HepG2 (cell line): Measurements from ENCODE around the gene NOTCH2. TPM values are rescaled to one million over a fixed set of nuclear protein-coding genes. Genes with fewer than 3 reads are reported as not detected.

Experiments used
- ATAC-seq: fragments of 200-7000 bp; cut with Tn5 transposase; 3 replicates; pipeline ENCODE4 v1.9.1; 2020; ENCODE audit warnings: mild to moderate bottlenecking, moderate library complexity
- BruUV-seq: library from RNA; stranded (reverse); fragments of 400-500 nt; replicated peaks from 2 replicates; lab custom pipeline; 2021; lab: Mats Ljungman, UMichigan
- CTCF ChIA-PET: fragments of 300-600 bp; formaldehyde crosslinking; extraction: SDS; loops from one replicate; lab custom pipeline; 2021; ENCODE audit warnings: low total read pairs, inconsistent platforms, low intra/inter-chr PET ratio; lab: Yijun Ruan, JAX
- POLR2A ChIA-PET: fragments of 350-600 bp; sonication (Branson Sonifier 250); formaldehyde crosslinking; loops from one replicate; lab custom pipeline; 2020; ENCODE audit warnings: antibody characterized with exemption, inconsistent platforms; lab: Yijun Ruan, JAX
- DNase-seq: peaks from one replicate; pipeline ENCODE4 v3.0.0-alpha.2; 2015; ENCODE audit warnings: low spot score
- FAIRE-seq: peaks from 3 replicates; lab custom pipeline; 2011; peaks lifted over from hg19 to GRCh38; lab: Jason Lieb, UNC
- H2AFZ ChIP-seq: one replicate; pipeline ENCODE4 v1.6.1; 2011; ENCODE audit warnings: low read length, inconsistent platforms
- H3K27ac ChIP-seq: fragments of 300-600 bp; 3 replicates; pipeline ENCODE4 v1.8.0; 2011; ENCODE audit warnings: mixed run types, mild to moderate bottlenecking, mixed read lengths, low read length, inconsistent platforms; ENCODE audit not compliant: insufficient read depth; ENCODE audit errors: extremely low read length
- H3K27me3 ChIP-seq, 2 experiments: fragments of 200-600 bp in 1 of 2; 2 replicates in 1 of 2; 3 replicates in 1 of 2; pipeline versions ENCODE4 v1.6.0 to v1.8.0; 2011; ENCODE audit warnings: low read length in 2 of 2, mild to moderate bottlenecking in 2 of 2, moderate library complexity in 2 of 2, inconsistent platforms in 1 of 2; ENCODE audit not compliant: insufficient read depth in 2 of 2, control insufficient read depth in 1 of 2
- H3K36me3 ChIP-seq, 2 experiments: fragments of 200-600 bp in 1 of 2; replicated peaks in 1 of 2; 2 replicates in 1 of 2; 3 replicates in 1 of 2; pipeline versions ENCODE4 v1.5.1 to v1.8.0; 2011; ENCODE audit warnings: low read length in 2 of 2, inconsistent platforms in 1 of 2; ENCODE audit not compliant: insufficient read depth in 2 of 2, control insufficient read depth in 1 of 2
- H3K4me1 ChIP-seq: 2 replicates; pipeline ENCODE4 v1.5.1; 2012; ENCODE audit warnings: low read length, inconsistent platforms; ENCODE audit not compliant: insufficient read depth
- H3K4me2 ChIP-seq: 2 replicates; pipeline ENCODE4 v1.6.0; 2011; ENCODE audit warnings: low read depth, low read length, inconsistent platforms
- H3K4me3 ChIP-seq, 3 experiments: fragments of 200-600 bp in 1 of 3; sonication (generic), shearing (Covaris generic) in 1 of 3; replicated peaks in 1 of 3; 2 replicates each; pipeline ENCODE4 v1.5.1; 2011 to 2016; ENCODE audit warnings: low read length in 3 of 3, inconsistent platforms in 2 of 3, low read depth in 2 of 3, mild to moderate bottlenecking in 2 of 3, control low read depth in 1 of 3, mixed read lengths in 1 of 3; ENCODE audit not compliant: insufficient read depth in 1 of 3
- H3K79me2 ChIP-seq: one replicate; pipeline ENCODE4 v1.6.1; 2011; ENCODE audit warnings: low read length, inconsistent platforms; ENCODE audit not compliant: insufficient read depth
- H3K9ac ChIP-seq: 2 replicates; pipeline ENCODE4 v1.6.0; 2011; ENCODE audit warnings: mild to moderate bottlenecking, low read depth, low read length, inconsistent platforms; ENCODE audit not compliant: insufficient read depth
- H3K9me3 ChIP-seq: 2 replicates; pipeline ENCODE4 v1.5.1; 2012; ENCODE audit warnings: mild to moderate bottlenecking, low read length
- H4K20me1 ChIP-seq: 2 replicates; pipeline ENCODE4 v1.6.0; 2011; ENCODE audit warnings: inconsistent platforms, mild to moderate bottlenecking, low read length, moderate library complexity; ENCODE audit not compliant: insufficient read depth
- ARHGAP35 ChIP-seq: sonication (generic); formaldehyde crosslinking; IDR thresholded peaks from 2 replicates; pipeline ENCODE4 v1.9.0; 2022; ENCODE audit warnings: mild to moderate bottlenecking, inconsistent platforms, moderate library complexity, missing genetic modification reagents, borderline replicate concordance
- KAT7 ChIP-seq: IDR thresholded peaks from 2 replicates; pipeline ENCODE4 v1.6.1; 2018; ENCODE audit warnings: borderline replicate concordance, missing compliant biosample characterization
- MEF2D ChIP-seq: sonication (generic); formaldehyde crosslinking; IDR thresholded peaks from 2 replicates; pipeline ENCODE4 v1.5.1; 2020; ENCODE audit warnings: mild to moderate bottlenecking, missing genetic modification reagents
- NFKB2 ChIP-seq: sonication (generic); formaldehyde crosslinking; IDR thresholded peaks from 2 replicates; pipeline ENCODE4 v1.4.0; 2020; ENCODE audit warnings: missing genetic modification reagents, borderline replicate concordance
- PITX1 ChIP-seq: sonication (generic); formaldehyde crosslinking; IDR thresholded peaks from 2 replicates; pipeline ENCODE4 v1.5.1; 2020; ENCODE audit warnings: mild to moderate bottlenecking, missing genetic modification reagents
- SATB2 ChIP-seq: sonication (generic); formaldehyde crosslinking; IDR thresholded peaks from 2 replicates; pipeline ENCODE4 v1.5.0; 2020; ENCODE audit warnings: missing genetic modification reagents
- SMAD1 ChIP-seq: sonication (generic); formaldehyde crosslinking; IDR thresholded peaks from 2 replicates; pipeline ENCODE4 v1.4.0; 2020; ENCODE audit warnings: missing genetic modification reagents, low read depth, mild to moderate bottlenecking, borderline replicate concordance
- SMYD3 ChIP-seq: sonication (generic); formaldehyde crosslinking; IDR thresholded peaks from 2 replicates; pipeline ENCODE4 v1.8.1; 2023; ENCODE audit warnings: mild to moderate bottlenecking, missing genetic modification reagents
- ZBTB42 ChIP-seq: sonication (generic); formaldehyde crosslinking; IDR thresholded peaks from 2 replicates; pipeline ENCODE4 v1.5.0; 2020; ENCODE audit warnings: mild to moderate bottlenecking, missing genetic modification reagents
- ZNF205 ChIP-seq: IDR thresholded peaks from 2 replicates; pipeline ENCODE4 v1.6.1; 2018; ENCODE audit warnings: missing biosample characterization, missing genetic modification reagents
- ZNF235 ChIP-seq: sonication (generic); formaldehyde crosslinking; IDR thresholded peaks from 2 replicates; pipeline ENCODE4 v1.8.1; 2023; ENCODE audit warnings: mild to moderate bottlenecking, missing genetic modification reagents, borderline replicate concordance
- ZNF496 ChIP-seq: sonication (generic); formaldehyde crosslinking; IDR thresholded peaks from 2 replicates; pipeline ENCODE4 v1.8.1; 2023; ENCODE audit warnings: mild to moderate bottlenecking, moderate library complexity, missing genetic modification reagents; ENCODE audit not compliant: insufficient replicate concordance
- ZNF562 ChIP-seq: sonication (generic); formaldehyde crosslinking; IDR thresholded peaks from 2 replicates; pipeline ENCODE4 v1.8.0; 2022; ENCODE audit warnings: missing genetic modification reagents, borderline replicate concordance
- ZNF704 ChIP-seq: sonication (generic); formaldehyde crosslinking; IDR thresholded peaks from 2 replicates; pipeline ENCODE4 v1.8.1; 2023; ENCODE audit warnings: mild to moderate bottlenecking, inconsistent platforms, moderate library complexity, missing genetic modification reagents, borderline replicate concordance
- WGBS: methylation state at CpG from one replicate; pipeline ENCODE4 v1.1.6; 2017; ENCODE audit warnings: low lambda C conversion rate; 5-methylcytosine and 5-hydroxymethylcytosine counted together
- in situ Hi-C: cut with HindIII; loops from 2 replicates; pipeline ENCODE4 v1.10.0; 2017; ENCODE audit warnings: low pct_unique_long_range_greater_than_20kb; ENCODE audit not compliant: extremely low pct_ligation_motif_present
- intact Hi-C: fragments of 100-400 bp; cut with micrococcal nuclease; formaldehyde crosslinking; loops from one replicate; pipeline ENCODE4 v1.10.0; 2022; ENCODE audit not compliant: unreplicated experiment
- polyA plus RNA-seq, 8 experiments: library from polyadenylated mRNA; depleted of rRNA in 3 of 8; stranded (reverse) in 7 of 8; unstranded in 1 of 8; fragments of >200 nt; fragmentation: Illumina TruSeq in 4 of 8; extraction: Trizol in 4 of 8; gene quantifications; 2 replicates each; pipeline versions ENCODE4 v1.2.1 to v1.2.3, GENCODE V29; 2011 to 2016; ENCODE audit warnings: low read depth in 4 of 8, missing spikeins in 1 of 8, mixed read lengths in 1 of 8; ENCODE audit not compliant: insufficient read depth in 1 of 8
- total RNA-seq, 5 experiments: library from RNA; depleted of rRNA; stranded (reverse); fragments of >200 nt; fragmentation: Illumina TruSeq; extraction: Trizol; gene quantifications; 2 replicates each; pipeline ENCODE4 v1.2.3, GENCODE V29; 2016; ENCODE audit warnings: low read depth in 1 of 5
- TF ChIP-seq, protein P1 (sequence below): sonication (generic); formaldehyde crosslinking; IDR thresholded peaks from 2 replicates; pipeline ENCODE4 v1.8.0; 2022; ENCODE audit warnings: missing genetic modification reagents, low read depth, mild to moderate bottlenecking, borderline replicate concordance

NOTCH2 gene
- total and polyA plus RNA-seq, 2 of the 13 experiments (the other 11 are each of a cell fraction or from before 2014, with no cell fraction given), result 4.0 to 11.4 TPM

DNA sequence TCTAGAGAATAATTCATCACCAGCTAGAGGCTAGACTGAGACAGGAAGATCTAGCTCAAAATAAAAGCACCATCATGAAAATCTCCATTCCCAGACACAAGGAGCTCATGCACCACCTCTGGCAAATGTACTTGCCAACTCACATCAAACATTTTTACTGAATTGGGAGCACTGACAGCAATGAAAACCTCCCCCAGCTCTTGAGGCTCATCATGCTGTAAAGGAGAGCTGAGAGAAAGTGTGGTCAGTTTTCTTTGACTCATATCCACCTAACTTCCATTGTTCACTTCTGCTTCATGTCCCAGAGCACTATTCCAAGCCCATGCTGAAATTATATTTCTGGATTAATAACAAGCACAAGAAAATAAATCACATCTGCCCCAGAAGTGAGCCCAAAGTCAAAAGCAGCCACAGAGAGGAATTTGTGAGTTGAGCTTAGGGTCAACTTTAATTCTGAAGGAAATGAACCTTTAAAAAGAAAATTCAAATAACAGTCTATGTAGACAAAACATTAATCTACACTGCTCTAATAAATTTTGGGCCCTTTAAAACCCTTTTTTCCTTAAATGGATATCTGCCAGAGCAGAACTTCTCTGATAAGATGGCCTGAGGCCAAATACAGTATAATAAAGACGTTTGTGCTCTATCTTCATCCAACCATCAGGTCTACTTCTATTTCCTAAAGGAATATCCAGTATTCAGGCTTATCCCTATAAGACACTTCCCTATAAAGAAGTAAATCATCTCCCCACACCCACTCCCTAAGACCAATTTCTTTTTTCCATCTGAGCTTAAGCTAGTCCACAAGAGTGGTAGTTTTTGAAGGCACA is 87.3 kb downstream of the NOTCH2 start:
- no peak for ATAC-seq
- no TSS peak for BruUV-seq
- no peaks in the 10 kb centered on the region for H3K9me3 ChIP-seq
- H3K4me1 ChIP-seq, result no peaks in the 10 kb centered on the region
- H3K4me2 ChIP-seq, result no peak overlapping the region
- ChIA-PET POLR2A (no interaction called here), CTCF (no interaction called here)
- intact Hi-C loops (no loop called here), in situ Hi-C loops (no loop called here)
- no peak for FAIRE-seq
- H4K20me1 ChIP-seq, result no peaks in the 10 kb centered on the region
- DNase-seq, result no peak
- TF ChIP-seq SATB2 (CRISPR knock-in tag), result no peak
- TF ChIP-seq PITX1 (CRISPR knock-in tag), result no peak
- no peak for TF ChIP-seq ZNF496
- no peak overlapping the region for H3K27ac ChIP-seq
- no peak overlapping the region for H3K9ac ChIP-seq
- H3K36me3 ChIP-seq, result no peaks in the 10 kb centered on the region; a peak in 1 of 5 replicates
- no peaks in the 10 kb centered on the region for H3K79me2 ChIP-seq
- H2AFZ ChIP-seq, result no peak overlapping the region
- no peaks in the 10 kb centered on the region for H3K27me3 ChIP-seq
- WGBS, result 100% methylated on average over 1 of the region's 1 CpG
- H3K4me3 ChIP-seq, result no peak overlapping the region

GRCh38 chr1:119981496-119981895 is 88.0 kb downstream of the NOTCH2 start:
- FAIRE-seq (no peak), DNase-seq (no peak), ATAC-seq (no peak)
- H3K9ac ChIP-seq, result no peak overlapping the region
- in situ Hi-C loops (no loop called here), intact Hi-C loops (no loop called here)
- BruUV-seq, result no TSS peak
- no peaks in the 10 kb centered on the region; a peak in 1 of 5 replicates for H3K36me3 ChIP-seq
- H3K79me2 ChIP-seq, result no peaks in the 10 kb centered on the region
- CTCF ChIA-PET, result no interaction called here
- no peak overlapping the region for H3K4me2 ChIP-seq
- H3K4me1 ChIP-seq, result no peaks in the 10 kb centered on the region
- 93% methylated on average over 5 of the region's 5 CpGs for WGBS
- no peaks in the 10 kb centered on the region for H3K27me3 ChIP-seq
- no peak overlapping the region for H2AFZ ChIP-seq
- no peak overlapping the region for H3K4me3 ChIP-seq
- no peaks in the 10 kb centered on the region for H4K20me1 ChIP-seq
- POLR2A ChIA-PET, result no interaction called here
- no peak for TF ChIP-seq ZNF704 (CRISPR knock-in tag)
- no peak for TF ChIP-seq ZNF205 (CRISPR knock-in tag)
- no peak for TF ChIP-seq ZNF562
- TF ChIP-seq ZBTB42 (CRISPR knock-in tag), result no peak
- TF ChIP-seq SMAD1 (CRISPR knock-in tag), result no peak
- no peak for TF ChIP-seq ARHGAP35 (CRISPR knock-in tag)
- no peak for TF ChIP-seq NFKB2 (CRISPR knock-in tag)
- no peak for TF ChIP-seq SMYD3 (CRISPR knock-in tag)
- TF ChIP-seq, protein P1, sequence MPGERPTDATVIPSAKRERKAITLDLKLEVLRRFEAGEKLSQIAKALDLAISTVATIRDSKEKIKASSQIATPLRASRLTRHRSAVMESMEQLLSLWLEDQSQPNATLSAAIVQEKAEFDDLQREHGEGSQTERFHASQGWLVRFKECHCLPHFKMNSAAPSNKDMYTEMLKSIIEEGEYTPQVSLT, result no peak
- TF ChIP-seq KAT7 (CRISPR knock-in tag), result no peak
- no peak for TF ChIP-seq MEF2D (CRISPR knock-in tag)
- no peak for TF ChIP-seq ZNF235 (CRISPR knock-in tag)
- H3K27ac ChIP-seq, result no peak overlapping the region
- H3K9me3 ChIP-seq, result no peaks in the 10 kb centered on the region
